Measurements from ENCODE around the gene AGBL4.
"Not testable (repeated sequence)": the region's sequence is repeated elsewhere in the genome, so short reads cannot be mapped to it uniquely, and the experiment has no call there.

AGBL4 gene

GRCh38 chr1:48560577-48560976, 1463.2 kb downstream of the AGBL4 start:
- DNase-seq: no peak

- DNase-seq: no peak
These were observed 1463.6 kb downstream of the AGBL4 start for GRCh38 chr1:48560116-48560515.

GRCh38 chr1:48558366-48558765, 1465.4 kb downstream of the AGBL4 start:
- DNase-seq: no peak

- peak in 3 of 58 donors; percentile 1 to 14 (median 6) for DNase-seq
These were observed 1467.4 kb downstream of the AGBL4 start for GRCh38 chr1:48556186-48556850.

GRCh38 chr1:48555271-48555670, 1468.5 kb downstream of the AGBL4 start:
- DNase-seq: no peak

- no peak for DNase-seq
These were observed 1470.7 kb downstream of the AGBL4 start for GRCh38 chr1:48552903-48553606.

GRCh38 chr1:48552420-48552819, 1471.3 kb downstream of the AGBL4 start:
- peak in 12 of 58 donors; percentile 1 to 32 (median 8) for DNase-seq

GRCh38 chr1:48548985-48549384, 1474.8 kb downstream of the AGBL4 start:
- DNase-seq: no peak

- DNase-seq: no peak
These were observed 1476.1 kb downstream of the AGBL4 start for GRCh38 chr1:48547561-48548220.

- DNase-seq: no peak
These were observed 1479.9 kb downstream of the AGBL4 start for GRCh38 chr1:48543854-48544253.

GRCh38 chr1:48540587-48540986, 1483.2 kb downstream of the AGBL4 start:
- no peak for DNase-seq

- no peak for DNase-seq
These were observed 1487.3 kb downstream of the AGBL4 start for GRCh38 chr1:48536477-48536876.

GRCh38 chr1:48532976-48533375, 1490.8 kb downstream of the AGBL4 start:
- no peak for DNase-seq

GRCh38 chr1:48530727-48531351, 1492.9 kb downstream of the AGBL4 start:
- DNase-seq: peak in 38 of 58 donors; percentile 2 to 70 (median 26)

GRCh38 chr1:48527051-48527450, 1496.7 kb downstream of the AGBL4 start:
- no peak for DNase-seq

- peak in 42 of 58 donors; percentile 2 to 81 (median 35) for DNase-seq
These were observed 1497.6 kb downstream of the AGBL4 start for GRCh38 chr1:48526008-48526710.

- peak in 13 of 58 donors; percentile 1 to 44 (median 16) for DNase-seq
These were observed 1498.8 kb downstream of the AGBL4 start for GRCh38 chr1:48524892-48525467.

- DNase-seq: no peak
These were observed 1500.2 kb downstream of the AGBL4 start for GRCh38 chr1:48523558-48523957.

GRCh38 chr1:48519896-48520295, 1503.9 kb downstream of the AGBL4 start:
- DNase-seq: not testable (repeated sequence)

GRCh38 chr1:48506870-48507269, 1516.9 kb downstream of the AGBL4 start:
- no peak for DNase-seq
